Neural progenitor cell (in vitro differentiated cells): ENCODE results near the gene UBR2. TPM values are rescaled to one million over a fixed set of nuclear protein-coding genes. Genes with fewer than 3 reads are reported as not detected.
"Not testable (repeated sequence)": the region's sequence is repeated elsewhere in the genome, so short reads cannot be mapped to it uniquely, and the experiment has no call there.

Experiments used
- DNase-seq: peaks from one replicate; pipeline ENCODE4 v3.0.0-alpha.2; 2016; ENCODE audit warnings: low spot score
- H2AFZ ChIP-seq: fragments of 200-600 bp; sonication (generic); replicated peaks from 2 replicates; pipeline ENCODE4 v1.6.1; 2016; ENCODE audit warnings: antibody characterized with exemption
- H3F3A ChIP-seq: fragments of 200-600 bp; sonication (generic); 2 replicates; pipeline ENCODE4 v1.6.1; 2016; ENCODE audit warnings: antibody characterized with exemption, low read depth
- H3K27ac ChIP-seq: fragments of 200-600 bp; sonication (generic); 2 replicates; pipeline ENCODE4 v1.5.1; 2016; ENCODE audit warnings: mild to moderate bottlenecking
- H3K27me3 ChIP-seq: fragments of 200-600 bp; sonication (generic); 2 replicates; pipeline ENCODE4 v1.6.1; 2016; ENCODE audit warnings: mild to moderate bottlenecking, moderate library complexity
- H3K36me3 ChIP-seq: fragments of 200-600 bp; sonication (generic); 2 replicates; pipeline ENCODE4 v1.5.1; 2016
- H3K4me1 ChIP-seq: fragments of 200-600 bp; sonication (generic); 2 replicates; pipeline ENCODE4 v1.6.1; 2016; ENCODE audit warnings: mixed run types
- H3K4me2 ChIP-seq: fragments of 200-600 bp; sonication (generic); 2 replicates; pipeline ENCODE4 v1.6.1; 2016
- H3K4me3 ChIP-seq: fragments of 200-600 bp; sonication (generic); 2 replicates; pipeline ENCODE4 v1.5.1; 2016
- H3K79me2 ChIP-seq: fragments of 200-600 bp; sonication (generic); 2 replicates; pipeline ENCODE4 v1.6.1; 2016; ENCODE audit warnings: low read depth
- H3K9ac ChIP-seq: fragments of 200-600 bp; sonication (generic); 2 replicates; pipeline ENCODE4 v1.6.1; 2016
- H3K9me3 ChIP-seq: fragments of 200-600 bp; sonication (generic); 2 replicates; pipeline ENCODE4 v1.5.1; 2016; ENCODE audit warnings: low read depth
- H4K20me1 ChIP-seq: fragments of 200-600 bp; sonication (generic); 2 replicates; pipeline ENCODE4 v1.6.1; 2016; ENCODE audit warnings: low read depth
- H3K27ac Mint-ChIP-seq: 3 replicates; pipeline ENCODE4 v1.8.0; 2021; ENCODE audit warnings: mixed read lengths
- H3K27me3 Mint-ChIP-seq: 2 replicates; pipeline ENCODE4 v1.8.0; 2022; ENCODE audit warnings: low read depth, mild to moderate bottlenecking, inconsistent platforms, moderate library complexity, mixed read lengths; ENCODE audit not compliant: insufficient read depth
- H3K36me3 Mint-ChIP-seq: 3 replicates; pipeline ENCODE4 v1.8.0; 2021; ENCODE audit warnings: mixed read lengths
- H3K4me1 Mint-ChIP-seq: 3 replicates; pipeline ENCODE4 v1.8.0; 2021; ENCODE audit warnings: mixed read lengths
- H3K4me3 Mint-ChIP-seq: 3 replicates; pipeline ENCODE4 v1.8.0; 2021; ENCODE audit warnings: mild to moderate bottlenecking, moderate library complexity, mixed read lengths
- H3K9me3 Mint-ChIP-seq: 3 replicates; pipeline ENCODE4 v1.8.0; 2020; ENCODE audit warnings: mixed read lengths
- CTCF ChIP-seq: fragments of 200-600 bp; sonication (generic); IDR thresholded peaks from 2 replicates; pipeline ENCODE4 v1.5.1; 2017; ENCODE audit warnings: antibody characterized with exemption, mild to moderate bottlenecking
- EZH2 ChIP-seq: fragments of 200-600 bp; sonication (generic); IDR thresholded peaks from 2 replicates; pipeline ENCODE4 v1.6.1; 2017; ENCODE audit warnings: antibody characterized with exemption, mild to moderate bottlenecking, moderate library complexity
- EZH2phosphoT487 ChIP-seq: fragments of 200-600 bp; sonication (generic); IDR thresholded peaks from 2 replicates; pipeline ENCODE4 v1.6.1; 2017; ENCODE audit warnings: antibody characterized with exemption
- total RNA-seq: library from RNA; depleted of rRNA; stranded (reverse); fragments of >200 nt; gene quantifications from 2 replicates; pipeline ENCODE4 v1.2.3, GENCODE V29; 2015; ENCODE audit warnings: low replicate concordance

UBR2 gene
- total RNA-seq, 1 donor from 2014 or later: 34.7 TPM

DNA sequence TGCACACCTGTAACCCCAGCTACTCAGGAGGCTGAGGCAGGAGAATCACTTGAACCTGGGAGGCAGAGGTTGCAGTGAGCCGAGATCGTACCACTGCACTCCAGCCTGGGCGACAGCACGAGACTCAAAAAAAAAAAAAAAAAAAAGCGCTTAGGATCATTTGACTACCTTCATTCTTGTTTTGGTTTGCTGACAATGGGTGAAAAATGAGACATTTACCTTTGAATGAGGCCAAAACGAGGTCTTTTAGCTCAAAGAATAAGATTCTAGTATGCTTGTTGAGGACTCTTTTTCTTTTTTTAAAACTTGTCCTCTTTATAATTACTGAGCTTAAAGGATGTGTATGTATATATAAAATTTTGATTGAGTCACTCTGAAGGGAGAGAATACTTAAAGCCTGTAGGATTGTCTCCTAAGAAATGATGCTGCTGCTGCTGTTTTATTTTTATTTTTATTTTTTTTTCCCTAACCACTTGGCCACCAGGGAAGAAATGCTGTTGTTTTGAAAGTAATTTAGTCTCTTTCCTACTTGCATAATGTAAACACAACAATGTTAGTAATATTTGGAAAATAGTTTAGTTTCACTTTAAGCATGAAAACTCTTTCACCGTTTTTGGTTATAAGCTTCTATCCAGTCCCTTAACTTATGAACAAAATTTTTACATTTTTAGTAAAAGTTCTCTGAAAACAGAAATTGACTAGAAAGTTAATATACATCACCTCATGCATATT lies 7.9 kb downstream of the UBR2 start:
- TF ChIP-seq EZH2phosphoT487 (no peak), CTCF (no peak), EZH2 (no peak)
- Histone ChIP-seq H3K4me2 (no peak overlapping the region), H3K9ac (no peak overlapping the region), H4K20me1 (peaks cover 9% of the 10 kb centered on the region), H3K36me3 (no peaks in the 10 kb centered on the region), H3K9me3 (no peaks in the 10 kb centered on the region), H3K27me3 (no peaks in the 10 kb centered on the region), H3K79me2 (peaks cover 83% of the 10 kb centered on the region), H3K4me3 (no peak overlapping the region), H3F3A (no peaks in the 10 kb centered on the region), H3K27ac (no peak overlapping the region), H2AFZ (no peak overlapping the region), H3K4me1 (no peaks in the 10 kb centered on the region)
- Mint-ChIP-seq H3K36me3 (peaks cover 9% of the 10 kb centered on the region), H3K9me3 (no peaks in the 10 kb centered on the region), H3K4me1 (no peaks in the 10 kb centered on the region), H3K4me3 (no peak overlapping the region), H3K27me3 (no peaks in the 10 kb centered on the region), H3K27ac (no peak overlapping the region)
- DNase-seq: no peak

DNA sequence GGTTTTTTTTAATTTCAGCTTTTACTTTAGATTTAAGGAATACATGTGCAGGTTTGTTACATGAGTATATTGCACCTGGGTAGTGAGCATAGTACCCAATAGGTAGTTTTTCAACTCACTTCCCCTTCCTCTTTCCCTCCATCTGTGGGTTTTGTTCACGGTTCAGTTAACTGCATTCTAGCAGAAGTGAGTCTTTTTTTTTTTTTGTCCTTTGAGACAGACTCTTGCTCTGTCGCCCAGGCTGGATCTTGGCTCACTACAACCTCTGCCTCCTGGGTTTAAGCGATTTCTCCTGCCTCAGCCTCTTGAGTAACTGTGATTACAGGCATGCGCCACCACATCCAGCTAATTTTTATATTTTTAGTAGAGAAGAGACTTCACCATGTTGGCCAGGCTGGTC lies 8.7 kb downstream of the UBR2 start:
- Histone ChIP-seq H3K27ac (no peak overlapping the region), H3K79me2 (peaks cover 83% of the 10 kb centered on the region), H2AFZ (no peak overlapping the region), H4K20me1 (peaks cover 11% of the 10 kb centered on the region), H3K4me2 (no peak overlapping the region), H3K27me3 (no peaks in the 10 kb centered on the region), H3K9ac (no peak overlapping the region), H3K9me3 (no peaks in the 10 kb centered on the region), H3K4me3 (no peak overlapping the region), H3F3A (no peaks in the 10 kb centered on the region), H3K36me3 (no peaks in the 10 kb centered on the region), H3K4me1 (no peaks in the 10 kb centered on the region)
- H3K36me3 Mint-ChIP-seq: peaks cover 4% of the 10 kb centered on the region
- no peak overlapping the region for H3K27ac Mint-ChIP-seq
- DNase-seq: no peak
- no peaks in the 10 kb centered on the region for H3K4me1 Mint-ChIP-seq
- H3K4me3 Mint-ChIP-seq: no peak overlapping the region
- H3K9me3 Mint-ChIP-seq: no peaks in the 10 kb centered on the region
- H3K27me3 Mint-ChIP-seq: no peaks in the 10 kb centered on the region
- TF ChIP-seq EZH2phosphoT487: no peak
- no peak for TF ChIP-seq EZH2
- TF ChIP-seq CTCF: no peak

- not testable (repeated sequence) for H3K9me3 Mint-ChIP-seq, H3K4me2 ChIP-seq, DNase-seq, H3F3A ChIP-seq, H3K4me1 ChIP-seq, H3K27me3 Mint-ChIP-seq, H3K27ac ChIP-seq, H3K27ac Mint-ChIP-seq, H3K4me1 Mint-ChIP-seq, H3K4me3 ChIP-seq, H3K4me3 Mint-ChIP-seq, H3K36me3 Mint-ChIP-seq, H3K9me3 ChIP-seq, H3K27me3 ChIP-seq, H3K9ac ChIP-seq, H2AFZ ChIP-seq, H3K36me3 ChIP-seq
- H3K79me2 ChIP-seq: peaks cover 62% of the 10 kb centered on the region
- H4K20me1 ChIP-seq: peaks cover 11% of the 10 kb centered on the region
Measured at GRCh38 chr6:42576538-42576937, 12.7 kb downstream of the UBR2 start.

DNA sequence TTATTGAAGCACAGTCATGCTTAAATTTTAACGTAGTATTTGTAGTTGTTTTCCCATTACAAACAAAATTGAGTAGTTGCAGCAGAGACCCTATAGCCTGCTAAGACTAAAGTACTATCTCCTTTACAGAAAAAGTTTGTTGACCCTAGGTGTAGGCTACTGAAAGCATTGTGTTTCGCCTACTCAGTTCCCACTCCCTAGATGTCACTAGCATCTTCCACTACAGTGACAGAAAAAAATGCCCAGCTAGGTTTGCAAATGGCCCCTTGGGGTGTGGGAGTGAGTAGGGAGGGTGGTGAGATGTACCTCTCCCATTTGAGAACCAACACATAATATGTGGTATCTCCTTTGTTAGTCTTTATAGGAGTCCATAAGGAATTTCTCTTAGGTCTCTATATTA lies 34.5 kb downstream of the UBR2 start:
- H3K9me3 ChIP-seq: no peaks in the 10 kb centered on the region
- Mint-ChIP-seq H3K36me3 (peaks cover 29% of the 10 kb centered on the region), H3K4me3 (no peak overlapping the region), H3K9me3 (peaks cover 2% of the 10 kb centered on the region), H3K4me1 (no peaks in the 10 kb centered on the region), H3K27me3 (no peaks in the 10 kb centered on the region), H3K27ac (no peak overlapping the region)
- no peaks in the 10 kb centered on the region for H3F3A ChIP-seq
- no peak overlapping the region for H3K4me3 ChIP-seq
- no peak overlapping the region for H2AFZ ChIP-seq
- no peaks in the 10 kb centered on the region for H4K20me1 ChIP-seq
- no peak overlapping the region for H3K9ac ChIP-seq
- H3K27me3 ChIP-seq: no peaks in the 10 kb centered on the region
- H3K79me2 ChIP-seq: peaks cover 7% of the 10 kb centered on the region
- no peak for DNase-seq
- no peak overlapping the region for H3K4me2 ChIP-seq
- H3K36me3 ChIP-seq: peaks cover 9% of the 10 kb centered on the region
- H3K27ac ChIP-seq: no peak overlapping the region
- H3K4me1 ChIP-seq: no peaks in the 10 kb centered on the region
- no peak for TF ChIP-seq CTCF
- no peak for TF ChIP-seq EZH2phosphoT487
- no peak for TF ChIP-seq EZH2
